NCI-H1048 (cell line): Measurements from ENCODE around the gene NDUFB8.
"Not testable (repeated sequence)": the region's sequence is repeated elsewhere in the genome, so short reads cannot be mapped to it uniquely, and the experiment has no call there.

Experiments used
- DNase-seq: peaks from one replicate; lab custom pipeline; 2025; lab: John Stamatoyannopoulos, UW

The NDUFB8 gene

DNA sequence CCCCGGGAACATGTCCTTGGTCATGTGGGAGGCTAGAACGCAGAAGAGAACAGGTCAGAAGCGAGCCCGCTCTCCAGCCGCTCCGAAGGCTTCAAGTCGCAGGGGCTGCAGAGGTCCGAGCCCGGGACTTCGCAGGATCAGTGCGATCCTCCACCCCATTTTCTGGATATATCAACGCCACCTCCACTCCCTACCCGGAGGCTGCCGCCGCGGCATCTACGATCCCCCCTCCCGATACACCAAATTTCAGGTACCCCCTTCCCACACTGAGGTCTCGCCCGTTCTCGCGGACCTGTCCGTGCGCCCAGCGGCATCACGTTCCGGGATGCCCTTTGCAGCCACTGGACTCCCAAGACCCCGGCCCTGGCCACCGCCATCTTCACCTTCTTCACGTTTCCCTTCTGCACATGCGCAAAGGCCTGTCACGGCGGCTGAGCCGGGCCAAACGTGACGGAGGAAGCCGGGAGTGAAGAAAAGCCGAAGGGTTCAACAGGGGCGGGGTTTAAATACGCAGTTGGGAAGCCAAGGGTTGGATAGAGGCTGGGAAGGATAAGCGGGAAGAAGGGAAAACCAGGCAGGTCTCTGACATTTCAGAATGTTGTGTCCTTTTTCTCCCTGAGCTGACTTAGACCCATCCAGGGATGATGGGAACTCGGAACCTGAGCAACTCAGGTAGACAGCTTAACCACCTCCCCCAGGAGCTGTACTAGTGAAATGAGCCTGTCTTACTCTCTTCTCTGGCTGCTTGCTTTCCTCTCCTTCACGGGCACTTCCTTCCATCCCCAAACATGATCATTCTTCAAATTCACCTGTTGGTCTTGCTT lies at the start of gene NDUFB8:
NDUFB8 (minus strand) TSS at position 397 of the 824 bp plus-strand sequence; CDS start at position 377, 20 bp downstream.
- peak; percentile 74 for DNase-seq

DNA sequence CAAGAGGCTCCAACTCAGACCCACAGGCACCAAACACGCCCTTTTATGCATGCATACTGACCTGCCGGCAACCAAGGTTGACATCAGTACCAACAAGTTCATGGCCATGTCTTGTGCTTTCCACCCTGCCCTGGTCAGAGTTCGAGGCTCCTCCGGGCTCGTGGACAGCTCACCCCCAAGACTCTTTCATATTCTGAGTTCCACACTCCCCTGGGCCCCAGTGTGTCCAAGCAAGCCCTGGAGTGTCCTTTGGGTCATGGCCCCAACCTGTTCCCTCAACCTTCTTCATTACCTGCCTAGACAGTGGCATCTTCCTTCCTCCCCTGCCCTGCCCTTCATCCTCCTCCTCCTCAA lies 46.6 kb upstream of the NDUFB8 start:
- no peak for DNase-seq

DNA sequence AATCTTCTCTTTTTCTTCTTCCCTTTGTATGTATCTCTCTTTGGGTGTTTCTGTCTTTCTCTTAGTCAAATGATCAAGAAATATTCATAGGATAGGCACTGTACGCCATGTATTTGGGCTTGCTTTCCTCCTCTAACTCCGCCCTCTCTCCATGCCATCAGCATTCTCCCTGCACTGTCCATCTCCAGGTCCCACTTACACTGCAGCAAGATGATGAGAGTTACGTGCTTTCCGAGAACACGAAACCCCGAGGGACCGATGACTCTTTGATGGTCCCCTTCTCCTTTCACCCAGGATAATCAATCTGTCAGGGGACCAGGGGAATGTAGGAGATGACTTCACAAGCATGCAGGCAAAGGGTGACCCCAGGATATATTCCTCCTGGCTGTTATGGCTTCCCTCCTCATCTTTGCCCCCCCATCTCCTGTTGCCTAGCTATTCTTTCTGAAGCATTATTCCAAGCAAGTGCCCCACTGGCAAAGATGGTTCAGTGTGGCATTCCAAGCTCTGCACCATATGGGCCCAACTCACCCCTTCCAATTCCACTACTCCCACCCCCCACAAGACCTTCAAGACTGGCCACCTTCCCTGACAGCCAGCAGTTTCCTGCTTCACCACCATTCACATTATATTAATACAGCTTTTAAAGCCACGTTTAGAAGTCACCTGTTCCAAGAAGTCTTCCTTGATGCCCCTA lies 46.1 kb upstream of the NDUFB8 start:
- DNase-seq = no peak

DNA sequence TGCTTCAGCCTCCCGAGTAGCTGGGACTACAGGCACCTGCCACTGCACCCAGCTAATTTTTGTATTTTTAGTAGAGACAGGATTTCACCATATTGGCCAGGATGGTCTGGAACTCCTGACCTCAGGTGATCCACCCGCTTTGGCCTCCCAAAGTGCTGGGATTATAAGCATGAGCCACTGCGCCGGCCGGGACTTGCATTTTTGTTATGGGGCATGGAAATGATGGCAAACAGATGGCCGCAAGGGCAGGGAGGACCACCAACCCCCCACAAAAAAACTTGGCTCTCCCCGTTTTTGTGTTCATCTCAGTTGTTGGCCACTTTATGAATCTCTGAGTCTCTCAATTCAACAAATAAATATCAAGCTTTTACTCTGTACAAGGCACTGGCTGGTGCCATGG lies 45.5 kb upstream of the NDUFB8 start:
- not testable (repeated sequence) for DNase-seq

DNA sequence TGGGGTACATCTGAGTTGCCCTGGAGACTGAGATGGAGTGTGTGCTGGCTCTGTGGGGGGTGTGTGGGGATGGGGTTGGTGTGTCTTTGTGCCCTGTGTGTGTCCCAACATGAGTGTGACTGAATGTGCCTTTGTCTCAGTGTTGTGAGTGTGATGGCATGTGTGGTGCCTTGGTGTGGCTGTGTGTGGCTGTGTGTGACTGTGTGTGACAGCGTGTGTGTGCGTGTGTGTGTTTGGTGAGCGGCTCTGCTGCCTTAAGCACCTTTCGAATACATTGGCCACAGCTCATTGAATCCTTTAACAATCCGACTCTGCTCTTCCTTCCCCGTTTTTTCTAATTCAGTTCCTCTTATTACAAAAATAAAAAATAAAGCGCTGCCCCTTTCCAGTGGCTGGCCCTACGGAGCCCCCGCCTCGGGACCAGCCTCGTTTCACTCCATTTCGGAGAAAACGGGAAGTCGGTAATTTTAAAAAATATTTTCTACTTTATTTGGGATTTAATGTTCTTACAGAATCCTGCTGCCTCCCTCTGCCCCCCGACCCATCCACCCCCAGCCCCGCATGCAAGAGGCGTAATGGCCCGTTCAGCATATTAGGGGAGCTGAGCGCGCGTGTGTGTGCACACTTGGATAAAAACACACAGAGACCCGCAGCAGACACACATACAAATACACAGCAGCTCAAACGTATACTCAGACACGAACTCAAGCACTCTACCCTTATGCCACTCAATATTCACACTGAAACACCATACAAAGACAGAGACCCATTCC lies 41.6 kb upstream of the NDUFB8 start:
- DNase-seq = no peak

DNA sequence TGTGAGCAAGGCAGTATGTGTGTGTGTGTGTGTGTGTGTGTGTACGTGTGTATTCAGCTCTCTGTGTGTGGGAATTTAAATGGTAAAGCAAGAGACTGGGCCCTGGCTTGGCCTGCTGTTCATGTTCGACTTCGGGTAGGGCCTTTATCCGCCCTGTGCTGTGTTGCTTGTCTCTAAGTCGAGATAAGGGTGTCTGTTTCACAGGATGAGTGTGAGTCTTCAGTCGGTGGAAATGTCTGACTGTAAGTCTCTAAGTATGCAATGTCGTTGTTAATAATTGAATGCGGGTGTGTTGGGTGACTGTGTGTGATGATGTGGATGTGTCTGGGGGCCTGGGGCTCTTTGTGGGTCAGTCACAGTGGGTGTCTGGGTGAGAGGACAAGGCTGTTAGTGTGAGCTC lies 40.8 kb upstream of the NDUFB8 start:
- DNase-seq = no peak

DNA sequence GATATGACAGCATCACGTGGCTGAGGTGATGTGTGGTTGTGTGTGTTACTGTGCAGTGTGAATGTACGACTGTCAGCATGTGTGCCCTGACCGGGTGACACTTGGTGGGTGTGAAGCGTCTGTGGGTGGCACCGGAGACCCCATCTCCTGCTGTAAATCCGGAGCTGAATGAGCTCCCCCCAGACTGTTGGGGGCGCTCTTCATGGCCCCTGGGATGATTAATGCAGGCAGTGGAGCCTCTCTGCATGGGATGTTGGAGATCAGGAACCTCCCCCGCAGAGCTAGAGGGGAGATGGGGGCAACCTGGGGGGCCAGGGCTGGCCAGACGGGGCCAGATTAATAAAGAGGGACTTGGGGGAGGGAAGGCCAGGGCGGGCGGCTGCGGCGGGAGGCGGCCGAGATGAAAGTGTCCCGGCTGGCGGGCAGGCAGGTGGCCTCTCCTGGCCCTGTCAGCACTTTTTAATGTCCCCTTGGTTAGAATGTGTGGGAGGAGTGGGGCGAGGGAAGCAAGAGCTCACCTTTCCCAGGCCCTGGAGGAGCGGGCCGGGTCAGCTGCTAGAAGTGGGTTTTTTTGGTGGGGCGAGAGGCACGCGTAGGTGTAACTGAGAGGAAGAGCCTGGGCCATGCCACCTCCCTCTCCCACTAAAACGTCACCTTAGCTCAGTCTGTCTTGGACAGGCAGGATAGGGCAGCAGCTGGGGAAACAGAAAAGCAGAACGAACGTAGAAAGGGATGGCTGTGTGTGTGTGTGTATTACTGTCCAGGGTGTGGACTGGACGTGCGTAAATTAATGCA lies 40.2 kb upstream of the NDUFB8 start:
- no peak for DNase-seq

DNA sequence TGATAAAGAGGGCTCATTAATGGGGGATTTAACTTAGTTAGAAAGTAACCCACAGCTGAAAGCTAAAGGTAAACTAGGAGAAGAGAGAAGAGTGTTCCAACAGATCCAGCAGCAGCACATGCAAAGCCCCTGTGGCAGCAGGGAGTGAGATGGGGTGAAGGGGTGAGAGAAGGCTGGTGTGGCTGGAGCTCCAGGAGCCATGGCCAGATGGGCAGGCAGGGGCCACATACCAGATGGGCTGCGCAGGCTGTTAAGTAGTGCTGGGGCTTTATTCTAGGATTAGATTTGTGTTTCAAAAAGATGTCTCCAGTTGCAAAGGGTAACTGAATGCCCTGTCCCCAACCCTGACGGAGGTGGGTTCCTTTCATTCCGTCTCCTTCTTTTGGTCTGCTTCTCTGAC lies 39.2 kb upstream of the NDUFB8 start:
- no peak for DNase-seq

DNA sequence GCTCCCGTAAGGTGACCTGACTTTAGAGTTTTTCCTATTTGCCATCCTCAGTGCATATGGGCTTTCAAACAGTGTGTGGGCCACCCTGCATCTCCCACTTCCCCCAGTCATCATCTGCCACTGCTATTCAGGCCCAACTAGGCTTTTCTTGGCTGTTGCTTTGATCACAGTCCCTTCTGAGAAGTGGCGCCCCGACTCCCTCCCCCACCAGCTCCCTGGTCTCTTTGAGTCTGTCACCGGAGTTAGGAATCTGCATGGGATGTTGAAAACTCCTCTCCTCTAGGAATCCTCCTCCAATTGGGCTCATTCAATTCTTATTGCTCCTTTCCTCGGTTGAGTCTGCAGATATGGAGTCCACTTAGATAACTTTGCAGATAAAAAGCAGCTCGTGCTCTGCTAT lies 38.2 kb upstream of the NDUFB8 start:
- no peak for DNase-seq

DNA sequence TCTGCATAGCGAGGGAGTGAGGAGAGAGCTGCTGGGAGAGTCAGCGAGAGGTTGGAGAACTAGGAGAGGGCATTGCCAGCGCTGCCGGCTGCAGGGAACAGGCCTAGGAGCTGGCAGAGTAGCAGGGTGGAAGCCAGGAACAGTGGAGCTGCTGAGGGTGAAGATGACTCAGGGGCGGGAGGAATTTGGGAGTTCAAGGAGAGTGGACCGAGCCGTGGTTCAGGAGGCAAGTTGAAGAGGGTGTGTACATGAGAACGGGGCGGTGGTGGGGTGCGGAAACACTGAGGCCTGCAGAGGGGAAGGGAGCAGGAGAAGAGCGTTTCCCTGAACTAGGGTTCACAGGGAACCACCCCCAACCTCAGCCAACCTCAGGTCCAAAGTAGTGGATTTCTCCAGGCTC lies 37.6 kb upstream of the NDUFB8 start:
- no peak for DNase-seq

DNA sequence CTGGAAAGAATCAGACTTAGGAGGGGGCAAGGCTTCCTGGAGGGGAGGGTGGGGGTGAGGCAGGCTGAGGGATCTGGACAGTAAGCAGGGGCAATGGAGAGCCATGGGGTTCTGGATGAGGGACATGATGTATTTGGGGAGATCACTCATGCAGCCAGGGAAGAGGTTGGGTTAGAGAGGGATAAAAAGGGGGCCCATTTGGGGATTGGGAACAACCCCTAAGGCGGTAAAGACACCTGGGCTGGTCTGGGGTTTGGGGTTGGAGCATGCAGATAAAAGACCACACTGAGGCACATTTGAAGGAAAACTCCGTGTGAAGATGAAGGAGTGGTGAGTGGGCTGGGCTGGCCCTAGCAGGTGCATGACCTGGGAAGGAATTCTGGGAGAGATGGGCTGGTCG lies 36.9 kb upstream of the NDUFB8 start:
- DNase-seq = no peak

DNA sequence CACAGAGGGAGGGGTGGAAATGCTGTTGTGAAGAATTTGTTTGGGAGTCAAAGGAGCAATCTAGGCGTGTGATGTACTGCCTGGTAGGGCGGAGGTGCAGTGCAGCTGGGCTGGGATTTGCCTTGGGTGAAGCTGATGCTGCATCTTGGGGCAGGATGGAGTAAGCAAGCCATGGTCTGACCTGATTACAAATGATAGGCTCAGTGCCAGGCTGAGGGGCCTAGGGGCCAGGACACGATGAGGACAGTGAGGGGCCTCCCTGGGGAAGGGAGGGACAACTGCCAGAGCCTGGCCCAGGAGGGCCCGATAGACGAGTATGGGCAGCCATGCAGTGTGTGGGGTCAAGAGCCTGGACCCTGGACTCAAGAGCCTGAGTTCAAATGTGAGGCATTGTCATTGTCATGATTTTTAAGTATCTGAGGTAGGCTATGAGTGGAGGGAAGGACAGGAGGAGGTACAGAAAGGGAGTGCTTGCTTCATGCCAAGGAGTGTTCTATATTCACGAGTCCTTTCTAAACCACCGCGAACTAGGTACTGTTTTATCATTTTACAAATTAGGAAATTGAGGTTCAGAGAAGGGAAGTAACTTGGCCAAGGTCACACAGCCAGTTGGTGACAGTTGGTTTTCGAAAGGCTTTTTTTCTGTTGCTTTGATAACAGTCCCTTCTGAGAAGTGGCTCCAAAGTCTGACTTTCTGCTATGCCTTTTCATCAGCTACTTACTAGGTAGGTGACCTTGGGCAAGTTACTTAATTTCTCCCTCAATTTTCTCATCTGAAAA lies 35.7 kb upstream of the NDUFB8 start:
- DNase-seq = no peak

DNA sequence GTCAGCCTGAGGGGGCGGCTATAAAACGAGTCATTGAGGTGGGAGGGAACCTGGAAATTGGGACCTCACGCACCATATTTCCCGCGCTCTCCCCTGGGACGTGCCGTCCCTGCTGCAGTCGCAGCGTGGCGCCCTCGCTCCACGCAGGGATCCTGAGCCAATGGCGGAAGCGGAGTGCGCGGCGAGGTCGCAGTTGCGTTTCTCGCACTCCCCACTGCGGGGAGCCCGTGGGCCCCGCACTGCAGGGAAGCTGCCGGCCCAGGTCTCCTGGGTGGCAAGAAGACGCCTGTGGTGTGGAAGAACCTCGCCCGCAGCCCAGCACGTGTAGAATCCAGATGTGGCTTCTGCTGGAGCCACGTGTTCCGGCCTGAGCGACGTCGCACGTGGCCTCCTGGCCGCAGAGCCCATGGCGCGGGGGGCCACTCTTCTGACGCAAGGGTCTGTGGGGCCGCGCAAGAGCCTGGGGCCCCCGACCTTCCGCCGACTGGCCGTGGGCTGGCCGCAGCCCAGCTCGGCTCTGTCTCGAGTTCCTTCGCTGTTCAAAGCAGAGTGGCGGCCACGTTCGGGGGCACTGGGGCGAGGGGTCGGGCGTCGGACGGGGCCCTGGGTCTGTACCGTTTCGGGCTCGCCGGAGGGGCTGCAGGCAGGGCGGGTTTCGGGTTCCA lies 32.5 kb upstream of the NDUFB8 start:
- DNase-seq = peak; percentile 67

DNA sequence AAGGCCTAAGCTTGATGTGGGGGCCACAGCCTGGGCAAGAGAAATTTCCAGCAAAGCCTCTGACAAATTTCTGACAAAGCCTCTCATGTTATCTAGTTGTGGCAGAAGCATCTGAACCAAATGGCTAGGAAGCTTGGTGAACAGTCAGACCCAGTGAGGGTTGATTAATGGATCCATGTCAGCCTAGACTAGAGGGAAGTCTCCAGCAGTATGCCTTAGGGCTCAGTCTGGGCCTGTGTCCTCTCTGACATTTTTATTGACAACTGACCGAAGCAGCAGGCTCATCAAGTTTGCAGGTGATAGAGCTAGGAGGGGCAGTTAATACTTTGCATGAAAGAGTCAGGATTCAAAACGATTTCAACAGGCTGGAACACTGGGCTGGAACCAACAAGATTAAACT lies 31.3 kb upstream of the NDUFB8 start:
- DNase-seq = no peak

DNA sequence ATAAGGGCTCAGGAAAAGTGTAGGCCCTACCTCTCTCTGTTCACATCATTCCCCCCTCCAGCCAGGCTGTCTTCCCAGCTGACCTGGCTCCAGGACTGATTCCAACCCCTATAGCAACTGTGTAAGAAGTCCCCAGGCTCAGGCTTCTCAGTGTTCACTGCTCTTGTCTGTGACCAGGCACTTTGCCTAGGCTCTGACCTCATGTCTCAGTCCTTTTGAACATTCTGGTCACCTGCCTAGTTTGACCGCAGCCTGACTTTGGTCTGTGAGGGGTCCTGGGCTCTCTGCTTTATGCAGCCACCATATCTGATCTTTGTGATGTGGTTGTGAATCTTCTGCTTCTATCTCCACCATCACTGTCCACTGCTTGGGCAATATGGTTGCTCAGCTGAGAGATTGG lies 30.6 kb upstream of the NDUFB8 start:
- no peak for DNase-seq

DNA sequence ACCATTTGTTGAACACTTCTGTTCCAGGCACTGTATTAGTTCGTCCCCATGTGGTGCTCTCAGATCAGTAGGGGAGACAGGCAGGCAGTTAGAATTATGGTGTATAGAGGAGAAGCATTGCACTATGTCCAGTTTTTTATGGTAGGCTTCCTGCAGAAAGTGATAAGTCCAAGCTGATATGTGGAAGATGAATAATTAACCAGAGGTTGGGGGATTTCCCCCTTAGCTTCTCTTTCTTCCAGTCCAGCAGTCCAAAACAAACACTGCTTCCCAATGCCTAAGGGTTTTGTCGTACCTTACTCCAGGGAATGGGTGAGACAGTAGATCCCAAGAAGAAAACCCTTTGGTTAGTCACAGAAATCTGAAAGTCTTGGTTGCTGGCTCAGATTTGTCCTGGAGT lies 25.2 kb upstream of the NDUFB8 start:
- no peak for DNase-seq

DNA sequence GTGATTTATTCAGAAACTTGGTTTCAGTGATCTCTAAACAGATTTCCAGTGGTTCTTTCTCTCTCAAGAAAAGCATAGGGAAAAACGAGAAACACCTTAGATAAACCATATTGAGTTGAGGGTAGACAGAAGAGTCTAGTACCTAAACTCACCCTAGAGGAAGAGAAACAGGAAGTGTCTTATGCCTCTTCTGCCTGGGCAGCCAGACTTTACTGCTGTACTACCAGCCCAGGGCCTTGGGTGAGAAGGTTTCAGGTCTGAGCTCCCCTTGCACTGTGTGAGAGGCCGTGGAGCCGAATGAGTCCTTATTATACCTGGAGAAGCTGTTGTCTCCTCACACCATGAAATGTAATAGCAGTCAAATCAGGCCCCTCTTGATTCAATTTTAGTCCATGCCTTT lies 24.3 kb upstream of the NDUFB8 start:
- DNase-seq = no peak

DNA sequence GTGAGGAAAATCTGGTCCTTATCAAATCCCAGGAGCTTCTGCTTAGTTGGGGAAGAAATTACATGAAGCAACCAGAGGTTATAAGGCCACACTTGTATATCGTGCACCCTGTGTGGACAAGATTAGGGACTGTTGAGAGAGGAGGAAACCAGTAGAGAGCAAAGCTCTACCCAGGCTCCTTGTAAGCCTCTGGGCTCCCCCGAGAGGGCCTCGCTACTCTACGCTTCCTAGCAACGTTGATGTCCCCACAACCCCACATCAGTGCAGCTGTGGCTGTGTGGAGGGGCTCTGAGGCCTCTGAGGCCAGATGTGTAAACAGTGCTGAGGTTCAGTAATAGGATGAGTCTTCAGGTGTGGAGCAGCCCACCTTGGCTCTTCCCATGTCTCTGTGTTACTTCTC lies 22.1 kb upstream of the NDUFB8 start:
- no peak for DNase-seq

DNA sequence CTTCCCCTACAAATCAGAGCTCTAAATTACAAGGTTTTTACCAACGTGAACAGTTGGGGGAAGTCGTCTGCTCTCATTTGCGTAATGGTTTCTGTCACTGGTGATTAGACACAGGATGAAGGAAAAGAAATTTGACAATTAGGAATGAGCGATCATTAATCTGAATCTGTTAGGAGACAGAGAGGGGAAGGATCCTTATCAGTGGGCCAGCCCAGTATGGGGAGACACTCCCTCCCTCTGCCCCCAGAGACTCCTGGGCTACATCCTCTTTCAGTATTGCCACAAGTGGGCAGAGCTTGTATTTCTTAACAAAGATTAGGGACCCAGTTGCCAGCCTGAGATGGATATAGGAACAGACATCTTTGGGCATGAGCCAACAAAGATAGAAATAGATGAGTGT lies 21.5 kb upstream of the NDUFB8 start:
- no peak for DNase-seq

DNA sequence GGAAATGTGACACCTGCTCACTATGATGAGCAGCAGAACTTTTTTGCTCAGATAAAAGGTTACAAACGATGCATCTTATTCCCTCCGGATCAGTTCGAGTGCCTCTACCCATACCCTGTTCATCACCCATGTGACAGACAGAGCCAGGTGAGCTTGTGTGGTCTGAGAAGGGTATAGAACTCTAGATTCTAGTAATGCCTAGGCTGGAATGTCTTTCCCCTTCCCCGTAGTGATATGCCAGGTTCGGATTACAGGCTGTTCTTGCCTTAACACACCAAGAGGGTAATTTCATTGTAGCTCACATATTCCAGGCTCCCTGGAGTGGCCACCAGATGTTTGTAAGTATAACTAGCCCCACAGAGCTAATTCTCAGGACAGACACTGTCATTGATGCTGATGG lies 15.3 kb upstream of the NDUFB8 start:
- no peak for DNase-seq

DNA sequence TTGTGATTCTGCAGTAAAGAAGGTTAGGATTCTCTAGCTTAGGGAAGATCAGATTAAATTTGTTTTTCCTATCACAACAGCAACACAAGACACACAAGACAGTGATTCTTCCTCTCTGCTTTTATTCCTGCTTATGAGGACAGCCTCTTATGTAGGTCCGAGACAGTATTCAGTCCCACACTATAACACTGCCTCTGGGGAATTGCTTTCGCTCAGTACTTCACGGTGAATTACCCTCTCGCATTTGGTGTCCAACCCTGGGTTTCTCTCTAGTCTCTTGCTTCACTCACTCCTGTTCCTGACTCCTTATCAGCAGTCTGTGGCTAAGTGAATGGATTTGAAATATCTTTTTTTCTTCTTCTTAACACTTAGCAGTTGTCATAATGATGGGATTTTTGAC lies 7.8 kb upstream of the NDUFB8 start:
- DNase-seq = no peak
